GM23248 (cell line): ENCODE results near the gene SEC61B. TPM values are rescaled to one million over a fixed set of nuclear protein-coding genes. Genes with fewer than 3 reads are reported as not detected.

ENCODE experiments used
- DNase-seq: peaks from one replicate; pipeline ENCODE4 v3.0.0-alpha.2; 2015
- H2AFZ ChIP-seq: fragments of 200-600 bp; sonication (generic); 2 replicates; pipeline ENCODE4 v1.6.1; 2016; ENCODE audit warnings: antibody characterized with exemption
- H3F3A ChIP-seq: fragments of 200-600 bp; sonication (generic); 2 replicates; pipeline ENCODE4 v1.6.1; 2016; ENCODE audit warnings: mild to moderate bottlenecking, antibody characterized with exemption, mixed run types; ENCODE audit not compliant: insufficient read depth
- H3K27ac ChIP-seq: fragments of 200-600 bp; sonication (generic); 2 replicates; pipeline ENCODE4 v1.5.1; 2016; ENCODE audit warnings: mild to moderate bottlenecking
- H3K27me3 ChIP-seq: fragments of 200-600 bp; sonication (generic); replicated peaks from 2 replicates; pipeline ENCODE4 v1.6.1; 2016; ENCODE audit warnings: mild to moderate bottlenecking; ENCODE audit not compliant: insufficient read depth
- H3K36me3 ChIP-seq: fragments of 200-600 bp; sonication (generic); 2 replicates; pipeline ENCODE4 v1.6.1; 2016; ENCODE audit warnings: low read depth, mild to moderate bottlenecking
- H3K4me1 ChIP-seq: fragments of 200-600 bp; sonication (generic); 2 replicates; pipeline ENCODE4 v1.6.1; 2016; ENCODE audit warnings: mild to moderate bottlenecking; ENCODE audit not compliant: insufficient read depth
- H3K4me2 ChIP-seq: fragments of 200-600 bp; sonication (generic); one replicate; pipeline ENCODE4 v1.6.1; 2016; ENCODE audit warnings: mild to moderate bottlenecking; ENCODE audit not compliant: unreplicated experiment
- H3K4me3 ChIP-seq: fragments of 200-600 bp; sonication (generic); 2 replicates; pipeline ENCODE4 v1.5.1; 2016; ENCODE audit warnings: mild to moderate bottlenecking
- H3K79me2 ChIP-seq: fragments of 200-600 bp; sonication (generic); 2 replicates; pipeline ENCODE4 v1.6.1; 2016; ENCODE audit warnings: mild to moderate bottlenecking; ENCODE audit not compliant: insufficient read depth
- H3K9ac ChIP-seq: fragments of 200-600 bp; sonication (generic); 2 replicates; pipeline ENCODE4 v1.6.1; 2016; ENCODE audit warnings: mild to moderate bottlenecking
- H3K9me2 ChIP-seq: fragments of 200-600 bp; sonication (generic); 2 replicates; pipeline ENCODE4 v1.6.1; 2016; ENCODE audit warnings: mixed run types, mild to moderate bottlenecking, moderate library complexity; ENCODE audit not compliant: insufficient read depth
- H3K9me3 ChIP-seq: fragments of 200-600 bp; sonication (generic); one replicate; pipeline ENCODE4 v1.6.1; 2017; ENCODE audit warnings: low read depth
- H4K20me1 ChIP-seq: fragments of 200-600 bp; sonication (generic); 2 replicates; pipeline ENCODE4 v1.6.0; 2016; ENCODE audit not compliant: insufficient read depth
- EZH2 ChIP-seq: fragments of 200-600 bp; sonication (generic); IDR thresholded peaks from 2 replicates; pipeline ENCODE4 v1.6.1; 2018; ENCODE audit warnings: antibody characterized with exemption, mild to moderate bottlenecking; ENCODE audit not compliant: insufficient read depth, poor library complexity, severe bottlenecking
- EZH2phosphoT487 ChIP-seq: fragments of 200-600 bp; sonication (generic); IDR thresholded peaks from 2 replicates; pipeline ENCODE4 v1.6.1; 2018; ENCODE audit warnings: antibody characterized with exemption, moderate library complexity, mild to moderate bottlenecking, low read depth; ENCODE audit not compliant: insufficient read depth
- WGBS, 2 experiments: methylation state at CpG; one replicate each; pipeline ENCODE4 v1.1.6; 2015 to 2017; ENCODE audit warnings: low lambda C conversion rate in 2 of 2, low coverage in 1 of 2; ENCODE audit errors: missing lambda C conversion rate in 2 of 2; 5-methylcytosine and 5-hydroxymethylcytosine counted together
- in situ Hi-C: fragments of 300-500 bp; cut with MboI; formaldehyde crosslinking; loops from 2 replicates; pipeline ENCODE4 v1.15.0; 2020
- polyA plus RNA-seq: library from polyadenylated mRNA; unstranded; fragments of >200 nt; fragmentation: Nextera tagmentation; extraction: Ambion mirVana; gene quantifications from 2 replicates; pipeline ENCODE4 v1.2.1, GENCODE V29; 2016
- total RNA-seq: library from RNA; depleted of rRNA; stranded (reverse); fragments of >200 nt; shearing (Covaris generic); gene quantifications from 2 replicates; pipeline ENCODE4 v1.2.3, GENCODE V29; 2014

The SEC61B gene
- total and polyA plus RNA-seq, 2 experiments from 2014 or later, result 127 to 428 TPM

DNA sequence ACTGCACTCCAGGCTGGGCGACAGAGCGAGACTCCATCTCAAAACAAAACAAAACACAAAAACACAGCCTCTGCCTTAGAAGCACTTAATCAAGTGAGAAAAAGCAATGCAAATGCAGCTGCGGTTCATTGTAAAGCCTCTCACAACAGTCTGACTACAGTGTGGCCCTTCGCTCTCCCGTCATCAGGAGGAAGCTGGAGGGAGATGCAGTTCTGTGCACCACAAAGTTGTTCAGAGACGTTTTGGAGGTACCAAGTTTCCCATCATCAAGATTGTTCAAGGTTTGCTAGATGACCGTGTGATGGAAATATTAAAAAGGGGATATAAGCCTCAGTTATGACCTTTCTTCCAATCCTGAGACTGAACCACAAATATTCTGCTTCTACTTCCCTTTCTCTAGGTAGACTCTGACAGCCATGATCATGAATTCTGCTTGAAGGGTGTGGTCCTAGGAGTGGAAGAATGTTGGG, 40.9 kb downstream of the SEC61B start:
- Histone ChIP-seq H4K20me1 (no peaks in the 10 kb centered on the region), H3K27me3 (no peaks in the 10 kb centered on the region), H3K4me2 (no peak overlapping the region), H3K79me2 (no peaks in the 10 kb centered on the region), H3K4me1 (peaks cover 8% of the 10 kb centered on the region; the same call in 1 of the 2 replicates), H3K9me3 (no peaks in the 10 kb centered on the region), H3K9me2 (no peaks in the 10 kb centered on the region), H3K9ac (no peak overlapping the region), H2AFZ (no peak overlapping the region), H3F3A (no peaks in the 10 kb centered on the region), H3K4me3 (no peak overlapping the region), H3K27ac (no peak overlapping the region), H3K36me3 (no peaks in the 10 kb centered on the region)
- in situ Hi-C loops, result loop anchor here (25.0 kb wide), 1 partner anchor 749 kb away; no protein-coding TSS in a partner anchor
- TF ChIP-seq EZH2 (no peak), EZH2phosphoT487 (no peak)
- 92 to 94% methylated on average over 7 of the region's 7 CpGs for WGBS, 2 experiments
- DNase-seq, result no peak

GRCh38 chr9:99264070-99264680, 42.1 kb downstream of the SEC61B start:
- 94 to 95% methylated on average over 3 of the region's 3 CpGs for WGBS, 2 experiments
- DNase-seq, result peak; percentile 63
- in situ Hi-C loops, result loop anchor here (25.0 kb wide), 1 partner anchor 748 kb away; no protein-coding TSS in a partner anchor

DNA sequence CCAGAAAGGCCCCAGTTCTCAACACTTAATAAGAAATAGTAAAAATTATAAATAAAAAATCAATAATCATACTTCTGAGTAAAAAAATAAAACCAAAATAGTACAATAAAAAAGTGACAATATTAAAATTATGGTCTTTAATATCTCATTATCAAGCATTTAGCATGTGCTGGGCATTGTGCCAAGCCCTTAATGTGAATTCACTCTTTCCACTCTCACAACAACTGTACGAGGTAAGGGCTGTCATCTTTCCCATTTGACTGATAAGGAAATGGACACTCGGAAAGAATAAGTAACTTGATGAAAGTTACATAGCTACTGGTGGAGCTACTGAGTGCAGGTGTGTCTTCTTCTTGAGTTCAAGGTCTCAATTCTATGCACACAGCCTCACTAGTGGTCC, 43.6 kb downstream of the SEC61B start:
- H3F3A ChIP-seq, result peaks cover 11% of the 10 kb centered on the region; the same call in 1 of the 2 replicates
- H2AFZ ChIP-seq, result no peak overlapping the region
- WGBS, 2 experiments, result 58 to 66% methylated on average over 2 of the region's 2 CpGs
- H3K4me1 ChIP-seq, result peaks cover 8% of the 10 kb centered on the region
- no peak overlapping the region for H3K27ac ChIP-seq
- no peaks in the 10 kb centered on the region for H4K20me1 ChIP-seq
- no peaks in the 10 kb centered on the region for H3K79me2 ChIP-seq
- no peak for DNase-seq
- H3K4me2 ChIP-seq, result no peak overlapping the region
- no peak for TF ChIP-seq EZH2phosphoT487
- TF ChIP-seq EZH2, result no peak
- H3K36me3 ChIP-seq, result no peaks in the 10 kb centered on the region
- no peak overlapping the region for H3K9ac ChIP-seq
- in situ Hi-C loops, result loop anchor here (25.0 kb wide), 1 partner anchor 747 kb away; no protein-coding TSS in a partner anchor
- no peaks in the 10 kb centered on the region for H3K9me3 ChIP-seq
- no peak overlapping the region for H3K4me3 ChIP-seq
- no peaks in the 10 kb centered on the region for H3K27me3 ChIP-seq
- H3K9me2 ChIP-seq, result no peaks in the 10 kb centered on the region

More at GRCh38 chr9:99264070-99264680, 42.1 kb downstream of the SEC61B start:
- Histone ChIP-seq H3K4me3 (no peak overlapping the region), H2AFZ (no peak overlapping the region), H3K9ac (no peak overlapping the region), H3F3A (no peaks in the 10 kb centered on the region), H3K36me3 (no peaks in the 10 kb centered on the region), H3K27ac (no peak overlapping the region), H3K27me3 (no peaks in the 10 kb centered on the region), H3K4me2 (no peak overlapping the region), H4K20me1 (no peaks in the 10 kb centered on the region), H3K4me1 (peaks cover 15% of the 10 kb centered on the region), H3K9me3 (no peaks in the 10 kb centered on the region), H3K79me2 (no peaks in the 10 kb centered on the region), H3K9me2 (no peaks in the 10 kb centered on the region)
- TF ChIP-seq EZH2phosphoT487 (no peak), EZH2 (no peak)

- peak; percentile 78 for DNase-seq
- Histone ChIP-seq H4K20me1 (no peaks in the 10 kb centered on the region), H3K9me3 (no peaks in the 10 kb centered on the region), H3K9ac (no peak overlapping the region), H3K4me2 (peak overlapping the region; percentile 26), H3K4me1 (peaks cover 8% of the 10 kb centered on the region), H3K4me3 (no peak overlapping the region), H3F3A (peaks cover 13% of the 10 kb centered on the region; the same call in 1 of the 2 replicates), H3K9me2 (no peaks in the 10 kb centered on the region), H3K27ac (no peak overlapping the region), H3K27me3 (no peaks in the 10 kb centered on the region), H2AFZ (no peak overlapping the region), H3K79me2 (no peaks in the 10 kb centered on the region), H3K36me3 (no peaks in the 10 kb centered on the region)
- in situ Hi-C loops, result loop anchor here (25.0 kb wide), 1 partner anchor 746 kb away; no protein-coding TSS in a partner anchor
- TF ChIP-seq EZH2phosphoT487 (no peak), EZH2 (no peak)
- WGBS, 2 experiments, result 20 to 21% methylated on average over 17 of the region's 17 CpGs
These were observed 44.4 kb downstream of the SEC61B start for GRCh38 chr9:99266255-99267023.
